SK-N-SH (cell line): ENCODE measurements around the gene AUTS2.

Experiments used
- EZH2phosphoT487 ChIP-seq: fragments of 200-600 bp; sonication (generic); IDR thresholded peaks from 2 replicates; pipeline ENCODE4 v1.6.1; 2017; ENCODE audit warnings: low read depth, mixed run types, mild to moderate bottlenecking, antibody characterized with exemption, moderate library complexity, borderline replicate concordance
- GABPA ChIP-seq: IDR thresholded peaks from 2 replicates; pipeline ENCODE4 v1.4.0; 2012; ENCODE audit warnings: low read depth, mild to moderate bottlenecking
- TF ChIP-seq, protein P1 (sequence below): fragments of 200-600 bp; sonication (generic); IDR thresholded peaks from 2 replicates; pipeline ENCODE4 v1.6.1; 2017; ENCODE audit warnings: antibody characterized with exemption, mild to moderate bottlenecking, moderate library complexity

DNA sequence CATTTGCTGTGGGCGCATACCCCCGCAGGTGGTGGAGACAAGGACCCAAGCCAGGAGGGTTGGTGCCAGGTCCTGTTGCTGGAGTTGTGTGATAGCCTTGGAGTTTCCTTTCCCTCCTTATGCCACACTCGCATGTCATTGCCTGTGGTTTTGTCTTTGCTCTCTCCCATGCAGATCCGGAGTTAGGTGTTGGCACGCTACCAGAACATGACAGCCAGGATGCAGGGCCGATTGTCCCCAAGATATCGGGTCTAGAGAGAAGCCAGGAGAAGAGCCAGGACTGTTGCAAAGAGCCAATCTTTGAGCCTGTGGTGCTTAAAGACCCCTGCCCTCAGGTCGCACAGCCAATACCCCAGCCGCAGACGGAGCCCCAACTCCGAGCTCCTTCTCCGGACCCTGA lies 1164.4 kb downstream of the AUTS2 start:
- TF ChIP-seq EZH2phosphoT487 (no peak), GABPA (no peak)
- TF ChIP-seq, protein P1, sequence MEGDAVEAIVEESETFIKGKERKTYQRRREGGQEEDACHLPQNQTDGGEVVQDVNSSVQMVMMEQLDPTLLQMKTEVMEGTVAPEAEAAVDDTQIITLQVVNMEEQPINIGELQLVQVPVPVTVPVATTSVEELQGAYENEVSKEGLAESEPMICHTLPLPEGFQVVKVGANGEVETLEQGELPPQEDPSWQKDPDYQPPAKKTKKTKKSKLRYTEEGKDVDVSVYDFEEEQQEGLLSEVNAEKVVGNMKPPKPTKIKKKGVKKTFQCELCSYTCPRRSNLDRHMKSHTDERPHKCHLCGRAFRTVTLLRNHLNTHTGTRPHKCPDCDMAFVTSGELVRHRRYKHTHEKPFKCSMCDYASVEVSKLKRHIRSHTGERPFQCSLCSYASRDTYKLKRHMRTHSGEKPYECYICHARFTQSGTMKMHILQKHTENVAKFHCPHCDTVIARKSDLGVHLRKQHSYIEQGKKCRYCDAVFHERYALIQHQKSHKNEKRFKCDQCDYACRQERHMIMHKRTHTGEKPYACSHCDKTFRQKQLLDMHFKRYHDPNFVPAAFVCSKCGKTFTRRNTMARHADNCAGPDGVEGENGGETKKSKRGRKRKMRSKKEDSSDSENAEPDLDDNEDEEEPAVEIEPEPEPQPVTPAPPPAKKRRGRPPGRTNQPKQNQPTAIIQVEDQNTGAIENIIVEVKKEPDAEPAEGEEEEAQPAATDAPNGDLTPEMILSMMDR: no peak
